ENCODE measurements around the gene CCL8.

The CCL8 gene

DNA sequence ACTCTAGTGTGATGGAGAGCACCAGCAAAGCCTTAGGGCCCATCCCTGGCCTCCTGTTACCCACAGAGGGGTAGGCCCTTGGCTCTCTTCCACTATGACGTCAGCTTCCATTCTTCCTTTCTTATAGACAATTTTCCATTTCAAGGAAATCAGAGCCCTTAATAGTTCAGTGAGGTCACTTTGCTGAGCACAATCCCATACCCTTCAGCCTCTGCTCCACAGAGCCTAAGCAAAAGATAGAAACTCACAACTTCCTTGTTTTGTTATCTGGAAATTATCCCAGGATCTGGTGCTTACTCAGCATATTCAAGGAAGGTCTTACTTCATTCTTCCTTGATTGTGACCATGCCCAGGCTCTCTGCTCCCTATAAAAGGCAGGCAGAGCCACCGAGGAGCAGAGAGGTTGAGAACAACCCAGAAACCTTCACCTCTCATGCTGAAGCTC lies at the start of gene CCL8:
Gene CCL8 (plus strand): TSS at position 397 of the 445 bp plus-strand sequence. CDS start 67 bp downstream, outside the sequence.
- DNase-seq (ENCODE audit: low read depth in 3 of 3): no peak

- no peak for DNase-seq (ENCODE audit: low read depth in 3 of 3)
Measured at GRCh38 chr17:34269969-34270368, 49.3 kb upstream of the CCL8 start, which contains the start of gene CCL7. Gene CCL7, plus strand, starts transcription at chr17:34270221. Its CDS starts 70 bp downstream, at chr17:34270291.

- no peak for DNase-seq (ENCODE audit: low read depth in 3 of 3)
Measured at GRCh38 chr17:34275881-34276280, 43.4 kb upstream of the CCL8 start.

- DNase-seq (ENCODE audit: low read depth in 3 of 3): no peak
Measured at GRCh38 chr17:34276826-34277225, 42.4 kb upstream of the CCL8 start.

DNA sequence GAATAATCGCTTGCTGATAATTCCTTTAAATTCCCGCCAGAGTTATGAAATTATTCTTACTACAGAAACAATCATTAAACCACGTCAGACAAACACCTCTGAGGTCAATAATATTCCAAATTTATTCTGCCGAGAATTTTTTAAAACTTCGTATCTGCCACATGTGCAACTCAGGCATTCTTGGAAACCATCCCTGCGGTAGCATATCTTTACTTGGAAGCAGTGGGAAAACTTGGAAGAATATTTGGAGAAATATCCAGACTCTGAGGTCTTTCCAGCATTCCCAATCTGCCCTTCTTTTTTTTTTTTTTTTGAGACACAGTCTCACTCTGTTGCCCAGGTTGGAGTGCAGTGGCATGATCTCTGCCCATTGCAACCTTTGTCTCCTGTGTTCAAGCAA lies 35.7 kb upstream of the CCL8 start:
- no peak for DNase-seq (ENCODE audit: low read depth in 3 of 3)

DNA sequence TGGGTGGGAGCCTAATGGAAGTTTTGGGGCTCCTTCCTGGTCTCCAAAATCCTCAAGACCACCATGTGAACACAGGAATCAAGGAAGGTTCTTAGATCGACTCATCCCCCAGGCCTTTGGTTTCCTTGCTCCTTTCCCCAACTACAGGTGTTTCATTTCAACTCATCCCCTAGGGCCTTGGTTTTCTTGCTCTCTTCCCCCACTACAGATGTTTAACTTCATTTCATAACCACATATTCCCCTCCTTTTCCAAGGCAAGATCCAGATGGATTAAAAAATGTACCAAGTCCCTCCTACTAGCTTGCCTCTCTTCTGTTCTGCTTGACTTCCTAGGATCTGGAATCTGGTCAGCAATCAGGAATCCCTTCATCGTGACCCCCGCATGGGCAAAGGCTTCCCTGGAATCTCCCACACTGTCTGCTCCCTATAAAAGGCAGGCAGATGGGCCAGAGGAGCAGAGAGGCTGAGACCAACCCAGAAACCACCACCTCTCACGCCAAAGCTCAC lies 33.9 kb upstream of the CCL8 start, which contains the start of gene CCL11:
Gene CCL11 (plus strand): TSS at position 457 of the 507 bp plus-strand sequence. CDS start 67 bp downstream, outside the sequence.
- no peak for DNase-seq (ENCODE audit: low read depth in 3 of 3)

DNA sequence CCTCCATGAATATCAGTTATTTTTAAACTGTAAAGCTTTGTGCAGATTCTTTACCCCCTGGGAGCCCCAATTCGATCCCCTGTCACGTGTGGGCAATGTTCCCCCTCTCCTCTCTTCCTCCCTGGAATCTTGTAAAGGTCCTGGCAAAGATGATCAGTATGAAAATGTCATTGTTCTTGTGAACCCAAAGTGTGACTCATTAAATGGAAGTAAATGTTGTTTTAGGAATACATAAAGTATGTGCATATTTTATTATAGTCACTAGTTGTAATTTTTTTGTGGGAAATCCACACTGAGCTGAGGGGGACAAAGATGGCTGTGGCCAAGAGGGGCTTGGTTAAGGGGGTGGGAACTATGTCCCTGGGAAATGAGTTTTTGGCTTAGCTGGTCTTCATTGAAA lies 31.4 kb upstream of the CCL8 start:
- DNase-seq (ENCODE audit: low read depth in 3 of 3): no peak

DNA sequence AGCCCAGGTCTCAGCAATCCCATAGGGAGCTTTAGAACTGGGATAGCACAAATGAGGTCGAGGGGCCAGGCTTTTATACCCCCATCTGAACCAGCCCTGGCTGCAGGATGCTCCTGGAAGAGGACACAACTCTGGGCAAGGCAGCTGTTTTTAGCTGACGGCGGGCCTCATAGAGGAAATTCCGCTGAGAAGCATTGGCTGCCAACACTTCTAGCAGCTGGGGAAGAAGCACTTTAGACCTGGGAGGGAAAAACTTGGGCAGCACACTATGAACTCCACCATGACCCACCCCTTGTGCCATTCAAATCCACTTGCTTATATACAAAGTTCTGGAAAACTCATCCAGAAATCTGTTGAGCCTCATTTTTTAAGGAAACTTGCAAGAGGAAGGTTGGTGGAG lies 28.6 kb upstream of the CCL8 start:
- no peak for DNase-seq (ENCODE audit: low read depth in 3 of 3)

GRCh38 chr17:34291721-34292348 lies 27.4 kb upstream of the CCL8 start:
- DNase-seq (ENCODE audit: low read depth in 3 of 3): no peak

GRCh38 chr17:34299027-34299426 lies 20.2 kb upstream of the CCL8 start:
- DNase-seq (ENCODE audit: low read depth in 3 of 3): no peak

DNA sequence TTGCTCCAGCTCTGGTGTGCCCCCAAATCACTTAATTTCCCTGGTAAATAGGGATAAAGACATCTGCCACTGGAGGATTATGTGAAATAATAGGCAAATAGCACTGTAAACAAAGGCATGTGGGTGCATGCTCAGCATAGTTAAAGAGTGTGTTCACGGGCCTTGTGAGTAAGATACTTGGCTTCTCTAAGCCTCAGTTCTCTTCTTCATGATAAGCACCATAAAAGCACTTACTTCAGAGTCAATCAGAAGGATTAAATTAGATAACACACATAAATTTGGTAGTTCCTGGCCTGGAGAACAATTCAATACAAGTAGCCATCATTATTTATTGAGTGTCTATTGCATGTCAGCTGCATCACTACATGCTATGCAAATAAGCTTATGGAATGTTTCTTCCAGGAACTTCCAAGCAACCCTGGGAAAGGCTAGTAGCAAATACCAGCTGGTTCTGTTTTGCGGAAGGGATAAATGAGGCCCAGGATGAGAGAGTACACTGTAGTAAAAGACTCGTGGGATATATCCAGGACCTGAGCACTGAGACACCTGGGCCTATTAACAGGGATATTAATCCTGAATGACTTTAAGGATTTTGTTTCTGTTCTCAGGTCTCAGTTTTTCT lies 19.2 kb upstream of the CCL8 start:
- no peak for DNase-seq (ENCODE audit: low read depth in 3 of 3)

DNA sequence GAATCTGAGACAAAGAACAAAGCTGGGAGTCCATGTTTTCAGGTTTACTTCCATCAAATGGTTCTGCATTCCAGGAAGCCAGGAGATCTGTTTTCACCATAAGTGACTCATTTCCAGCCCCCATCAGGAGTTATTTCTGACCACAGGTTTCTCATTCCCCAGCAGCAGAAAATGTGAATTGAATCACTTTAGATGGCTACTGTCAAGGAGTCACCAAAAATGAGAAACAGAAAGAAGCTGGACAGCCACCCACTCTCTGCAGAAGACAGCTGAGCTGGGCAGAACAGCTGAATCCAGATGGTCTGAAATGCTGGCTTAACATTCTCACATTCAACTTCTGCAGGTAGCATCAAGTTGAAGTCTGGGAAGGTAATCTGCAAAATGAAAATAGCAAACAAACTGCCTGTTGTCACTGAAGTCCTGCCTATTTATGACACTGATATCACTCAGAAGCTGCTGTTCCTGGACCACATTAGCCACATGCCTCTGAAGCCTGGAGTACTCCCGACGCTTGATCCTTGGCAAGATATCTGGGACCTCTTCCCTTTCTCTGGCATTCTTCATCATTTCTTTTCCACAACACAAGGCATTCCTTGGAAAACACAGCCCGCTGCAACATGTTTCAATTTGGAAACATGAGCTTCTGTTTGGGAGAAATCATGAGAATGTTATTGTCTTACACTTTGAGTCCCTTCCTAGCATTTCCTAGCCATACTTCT lies 18.4 kb upstream of the CCL8 start:
- no peak for DNase-seq (ENCODE audit: low read depth in 3 of 3)

DNA sequence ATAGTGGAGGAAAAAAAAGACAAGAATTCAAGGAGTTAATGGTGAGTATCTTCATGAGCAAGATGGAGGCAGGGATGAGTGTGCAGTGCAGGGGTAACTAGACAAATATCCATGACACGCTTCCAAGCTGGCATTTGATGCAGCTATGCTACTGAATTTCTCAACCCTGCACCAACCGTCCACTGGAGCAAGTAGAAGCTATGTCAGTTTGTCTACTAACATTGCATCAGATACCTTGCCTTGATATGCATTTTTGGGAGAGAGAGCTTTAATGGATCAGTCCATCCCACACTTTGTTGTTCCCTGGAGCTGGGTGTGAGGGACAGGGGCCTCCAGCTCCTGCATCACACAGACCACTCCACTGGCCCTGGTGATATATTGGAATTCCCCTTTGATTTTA lies 17.2 kb upstream of the CCL8 start:
- no peak for DNase-seq (ENCODE audit: low read depth in 3 of 3)

DNA sequence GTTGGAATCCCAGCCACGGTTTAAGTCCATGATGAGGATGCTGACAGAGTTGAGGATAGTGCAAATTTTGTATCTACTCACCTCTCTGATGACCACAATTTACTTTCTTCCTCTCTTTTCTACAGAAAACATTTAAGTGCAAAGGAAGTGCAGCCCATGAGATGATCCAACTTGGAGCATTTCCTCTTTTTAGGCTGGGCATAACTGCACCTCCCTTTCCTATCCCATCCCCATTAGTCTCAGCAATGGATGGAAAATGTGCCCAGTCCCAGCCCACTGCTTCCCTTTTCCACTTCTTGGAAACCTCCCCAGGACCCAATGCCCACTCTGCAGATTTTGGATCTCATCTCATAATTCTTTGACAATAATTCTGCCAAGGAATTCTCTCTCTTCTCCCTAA lies 16.6 kb upstream of the CCL8 start:
- DNase-seq (ENCODE audit: low read depth in 3 of 3): no peak

DNA sequence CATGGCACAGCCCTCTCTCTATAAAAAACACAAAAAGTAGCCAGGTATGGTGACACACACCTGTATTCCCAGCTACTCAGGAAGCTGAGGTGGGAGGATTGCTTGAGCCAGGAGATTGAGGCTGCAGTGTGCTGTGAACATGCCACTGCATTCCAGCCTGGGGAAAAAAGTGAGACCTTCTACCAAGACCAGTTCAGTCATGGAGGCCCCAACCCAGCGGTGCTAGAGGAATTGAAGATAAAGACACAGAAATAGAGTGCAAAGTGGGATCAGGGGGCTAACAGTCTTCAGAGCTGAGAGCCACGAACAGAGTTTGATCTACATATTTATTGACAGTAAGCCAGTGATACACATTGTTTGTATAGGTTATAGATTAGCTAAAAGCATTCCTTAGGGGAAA lies 15.6 kb upstream of the CCL8 start:
- no peak for DNase-seq (ENCODE audit: low read depth in 3 of 3)

GRCh38 chr17:34305061-34305460 lies 14.2 kb upstream of the CCL8 start:
- DNase-seq (ENCODE audit: low read depth in 3 of 3): no peak

- DNase-seq (ENCODE audit: low read depth in 3 of 3): no peak
Measured at GRCh38 chr17:34305606-34306005, 13.6 kb upstream of the CCL8 start.

DNA sequence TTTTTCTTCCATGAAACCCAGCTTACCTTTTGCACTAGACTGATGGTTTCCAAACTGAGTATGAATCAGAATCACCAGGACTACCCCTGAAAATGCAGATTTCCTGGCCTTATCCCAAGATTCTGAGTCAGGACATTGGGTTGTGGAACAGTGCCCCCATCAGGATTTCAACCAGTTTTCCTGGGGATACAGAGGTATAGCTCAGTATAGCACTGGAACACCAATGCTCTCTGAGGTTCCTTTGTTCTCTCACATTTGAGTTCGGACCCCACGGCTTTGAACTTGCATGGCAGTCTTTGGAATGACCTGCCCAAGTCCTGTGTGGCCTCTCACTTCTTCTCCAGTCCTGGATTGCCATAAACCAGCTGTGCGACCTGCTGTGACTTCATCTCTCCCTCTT lies 12.8 kb upstream of the CCL8 start:
- DNase-seq (ENCODE audit: low read depth in 3 of 3): no peak

- no peak for DNase-seq (ENCODE audit: low read depth in 3 of 3)
Measured at GRCh38 chr17:34307110-34307509, 12.1 kb upstream of the CCL8 start.

GRCh38 chr17:34308371-34308770 lies 10.9 kb upstream of the CCL8 start:
- no peak for DNase-seq (ENCODE audit: low read depth in 3 of 3)

GRCh38 chr17:34311291-34311690 lies 7.9 kb upstream of the CCL8 start:
- no peak for DNase-seq (ENCODE audit: low read depth in 3 of 3)

DNA sequence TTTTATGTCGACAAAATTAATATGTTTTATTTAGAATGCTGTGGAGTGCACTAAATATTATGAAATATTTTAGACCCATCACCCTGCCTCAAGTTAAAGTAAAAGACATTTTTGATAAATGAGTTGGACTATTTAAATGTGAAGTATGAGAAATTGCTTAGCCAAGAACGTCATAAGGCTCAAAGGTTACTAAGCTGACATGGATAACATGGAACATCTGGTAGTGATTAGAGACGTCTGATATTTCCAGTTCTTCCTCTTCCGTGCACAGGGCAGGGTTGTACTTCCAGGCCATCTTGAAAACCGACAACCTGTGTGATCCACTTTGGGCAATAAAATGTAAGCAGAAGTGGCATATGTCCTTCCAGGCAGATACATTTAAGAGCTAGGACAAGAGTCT lies 7.2 kb upstream of the CCL8 start:
- DNase-seq (ENCODE audit: low read depth in 3 of 3): no peak

GRCh38 chr17:34313164-34313563 lies 6.1 kb upstream of the CCL8 start:
- no peak for DNase-seq (ENCODE audit: low read depth in 3 of 3)
